WTC11 (cell line): Measurements from ENCODE around the gene VEPH1. TPM values are rescaled to one million over a fixed set of nuclear protein-coding genes. Genes with fewer than 3 reads are reported as not detected.

ENCODE experiments used
- ATAC-seq: fragments of 200-7000 bp; cut with Tn5 transposase; 2 replicates; pipeline ENCODE4 v1.10.0; 2021; ENCODE audit warnings: mild to moderate bottlenecking, moderate library complexity
- CTCF ChIA-PET: fragments of 300-600 bp; sonication (Branson Sonifier 250); formaldehyde crosslinking; loops from one replicate; lab custom pipeline; 2021; ENCODE audit warnings: antibody characterized with exemption; lab: Charles Lee
- POLR2A ChIA-PET: fragments of 350-600 bp; sonication (Branson Sonifier 250); formaldehyde crosslinking; loops from one replicate; lab custom pipeline; 2021; ENCODE audit warnings: antibody characterized with exemption; lab: Charles Lee
- DNase-seq: peaks from one replicate; pipeline ENCODE4 v3.0.0; 2021; ENCODE audit warnings: low spot score
- H3K27ac Mint-ChIP-seq: 2 replicates; pipeline ENCODE4 v1.8.0; 2021; ENCODE audit warnings: mixed read lengths
- H3K27me3 Mint-ChIP-seq: 2 replicates; pipeline ENCODE4 v1.8.0; 2021; ENCODE audit warnings: low read depth, mild to moderate bottlenecking, moderate library complexity, mixed read lengths
- H3K36me3 Mint-ChIP-seq: 2 replicates; pipeline ENCODE4 v1.8.0; 2021; ENCODE audit warnings: mixed read lengths
- H3K4me1 Mint-ChIP-seq: 2 replicates; pipeline ENCODE4 v1.8.0; 2022; ENCODE audit warnings: mixed read lengths
- H3K4me3 Mint-ChIP-seq: 2 replicates; pipeline ENCODE4 v1.8.0; 2021; ENCODE audit warnings: mild to moderate bottlenecking, moderate library complexity, mixed read lengths
- H3K9me3 Mint-ChIP-seq: 2 replicates; pipeline ENCODE4 v1.8.0; 2021; ENCODE audit warnings: mixed read lengths
- JUN ChIP-seq: sonication (generic); formaldehyde crosslinking; IDR thresholded peaks from 2 replicates; pipeline ENCODE4 v1.8.0; 2023; ENCODE audit warnings: mild to moderate bottlenecking, missing genetic modification reagents
- NR1H2 ChIP-seq: sonication (generic); formaldehyde crosslinking; IDR thresholded peaks from 2 replicates; pipeline ENCODE4 v1.9.0; 2021; ENCODE audit warnings: mild to moderate bottlenecking, moderate library complexity, missing genetic modification reagents
- RORB ChIP-seq: fragments of 250-450 bp; sonication (Bioruptor Pico); IDR thresholded peaks from 2 replicates; pipeline ENCODE4 v1.9.0; 2021; ENCODE audit warnings: mild to moderate bottlenecking
- TEAD4 ChIP-seq: sonication (generic); formaldehyde crosslinking; IDR thresholded peaks from 2 replicates; pipeline ENCODE4 v1.8.0; 2022; ENCODE audit warnings: mild to moderate bottlenecking, missing genetic modification reagents
- ZNF121 ChIP-seq: sonication (generic); formaldehyde crosslinking; IDR thresholded peaks from 2 replicates; pipeline ENCODE4 v1.8.0; 2023; ENCODE audit warnings: missing genetic modification reagents
- ZNF232 ChIP-seq: sonication (generic); formaldehyde crosslinking; IDR thresholded peaks from 2 replicates; pipeline ENCODE4 v1.8.0; 2022; ENCODE audit warnings: mild to moderate bottlenecking, missing genetic modification reagents
- total RNA-seq: library from RNA; stranded (reverse); gene quantifications from 3 replicates; pipeline ENCODE4 v1.2.3, GENCODE V29; 2021
- TF ChIP-seq, protein P1 (sequence below): sonication (generic); formaldehyde crosslinking; IDR thresholded peaks from 2 replicates; pipeline ENCODE4 v1.8.1; 2023; ENCODE audit warnings: mild to moderate bottlenecking, moderate library complexity, missing genetic modification reagents
- TF ChIP-seq, protein P2 (sequence below): sonication (generic); formaldehyde crosslinking; IDR thresholded peaks from 2 replicates; pipeline ENCODE4 v1.8.0; 2022; ENCODE audit warnings: missing genetic modification reagents
- TF ChIP-seq, protein P3 (sequence below): sonication (generic); formaldehyde crosslinking; IDR thresholded peaks from 2 replicates; pipeline ENCODE4 v1.8.1; 2022; ENCODE audit warnings: mild to moderate bottlenecking, missing genetic modification reagents, moderate library complexity, borderline replicate concordance
- TF ChIP-seq, protein P4 (sequence below): sonication (generic); formaldehyde crosslinking; IDR thresholded peaks from 2 replicates; pipeline ENCODE4 v1.8.0; 2022; ENCODE audit warnings: mild to moderate bottlenecking, missing genetic modification reagents
- TF ChIP-seq, protein P5 (sequence below): fragments of 250-450 bp; sonication (Bioruptor Pico); IDR thresholded peaks from 2 replicates; pipeline ENCODE4 v1.9.0; 2021; ENCODE audit warnings: mild to moderate bottlenecking, borderline replicate concordance
- TF ChIP-seq, protein P6 (sequence below): fragments of 250-450 bp; sonication (Bioruptor Pico); IDR thresholded peaks from 2 replicates; pipeline ENCODE4 v1.9.0; 2021; ENCODE audit warnings: mild to moderate bottlenecking
- TF ChIP-seq, protein P7 (sequence below): sonication (generic); formaldehyde crosslinking; IDR thresholded peaks from 2 replicates; pipeline ENCODE4 v1.8.0; 2022; ENCODE audit warnings: mild to moderate bottlenecking, missing genetic modification reagents
- TF ChIP-seq, protein P8 (sequence below): fragments of 250-450 bp; sonication (Bioruptor Pico); conservative IDR thresholded peaks from 2 replicates; pipeline ENCODE4 v1.9.0; 2021; ENCODE audit warnings: mild to moderate bottlenecking
- TF ChIP-seq, protein P9 (sequence below): sonication (generic); formaldehyde crosslinking; IDR thresholded peaks from 2 replicates; pipeline ENCODE4 v1.8.1; 2022; ENCODE audit warnings: low read depth, mild to moderate bottlenecking, moderate library complexity, missing genetic modification reagents, borderline replicate concordance

VEPH1 gene
- total RNA-seq, 1 experiment from 2014 or later, result 10.8 TPM

DNA sequence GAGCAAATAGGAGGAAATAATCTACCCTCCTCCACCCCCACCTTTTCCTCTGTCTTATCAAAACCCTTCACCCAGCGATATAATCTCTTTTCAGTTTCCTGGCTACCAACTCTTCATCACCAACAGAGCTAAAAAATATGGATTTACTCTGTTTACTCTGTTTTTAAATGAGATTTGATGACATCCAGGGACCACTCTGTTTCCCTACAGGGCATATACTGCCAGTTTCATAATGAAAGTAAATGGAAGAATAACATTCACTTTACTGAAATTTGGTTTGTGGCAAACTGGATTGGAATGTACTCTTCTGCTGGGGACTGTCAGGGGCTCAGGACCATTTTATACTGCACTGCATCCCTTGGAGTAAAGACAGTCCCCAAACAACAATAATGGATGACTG, 146.7 kb downstream of the VEPH1 start (continued):
- TF ChIP-seq, protein P1, sequence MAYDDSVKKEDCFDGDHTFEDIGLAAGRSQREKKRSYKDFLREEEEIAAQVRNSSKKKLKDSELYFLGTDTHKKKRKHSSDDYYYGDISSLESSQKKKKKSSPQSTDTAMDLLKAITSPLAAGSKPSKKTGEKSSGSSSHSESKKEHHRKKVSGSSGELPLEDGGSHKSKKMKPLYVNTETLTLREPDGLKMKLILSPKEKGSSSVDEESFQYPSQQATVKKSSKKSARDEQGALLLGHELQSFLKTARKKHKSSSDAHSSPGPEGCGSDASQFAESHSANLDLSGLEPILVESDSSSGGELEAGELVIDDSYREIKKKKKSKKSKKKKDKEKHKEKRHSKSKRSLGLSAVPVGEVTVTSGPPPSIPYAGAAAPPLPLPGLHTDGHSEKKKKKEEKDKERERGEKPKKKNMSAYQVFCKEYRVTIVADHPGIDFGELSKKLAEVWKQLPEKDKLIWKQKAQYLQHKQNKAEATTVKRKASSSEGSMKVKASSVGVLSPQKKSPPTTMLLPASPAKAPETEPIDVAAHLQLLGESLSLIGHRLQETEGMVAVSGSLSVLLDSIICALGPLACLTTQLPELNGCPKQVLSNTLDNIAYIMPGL (CRISPR knock-in tag), result no peak
- TF ChIP-seq, protein P2, sequence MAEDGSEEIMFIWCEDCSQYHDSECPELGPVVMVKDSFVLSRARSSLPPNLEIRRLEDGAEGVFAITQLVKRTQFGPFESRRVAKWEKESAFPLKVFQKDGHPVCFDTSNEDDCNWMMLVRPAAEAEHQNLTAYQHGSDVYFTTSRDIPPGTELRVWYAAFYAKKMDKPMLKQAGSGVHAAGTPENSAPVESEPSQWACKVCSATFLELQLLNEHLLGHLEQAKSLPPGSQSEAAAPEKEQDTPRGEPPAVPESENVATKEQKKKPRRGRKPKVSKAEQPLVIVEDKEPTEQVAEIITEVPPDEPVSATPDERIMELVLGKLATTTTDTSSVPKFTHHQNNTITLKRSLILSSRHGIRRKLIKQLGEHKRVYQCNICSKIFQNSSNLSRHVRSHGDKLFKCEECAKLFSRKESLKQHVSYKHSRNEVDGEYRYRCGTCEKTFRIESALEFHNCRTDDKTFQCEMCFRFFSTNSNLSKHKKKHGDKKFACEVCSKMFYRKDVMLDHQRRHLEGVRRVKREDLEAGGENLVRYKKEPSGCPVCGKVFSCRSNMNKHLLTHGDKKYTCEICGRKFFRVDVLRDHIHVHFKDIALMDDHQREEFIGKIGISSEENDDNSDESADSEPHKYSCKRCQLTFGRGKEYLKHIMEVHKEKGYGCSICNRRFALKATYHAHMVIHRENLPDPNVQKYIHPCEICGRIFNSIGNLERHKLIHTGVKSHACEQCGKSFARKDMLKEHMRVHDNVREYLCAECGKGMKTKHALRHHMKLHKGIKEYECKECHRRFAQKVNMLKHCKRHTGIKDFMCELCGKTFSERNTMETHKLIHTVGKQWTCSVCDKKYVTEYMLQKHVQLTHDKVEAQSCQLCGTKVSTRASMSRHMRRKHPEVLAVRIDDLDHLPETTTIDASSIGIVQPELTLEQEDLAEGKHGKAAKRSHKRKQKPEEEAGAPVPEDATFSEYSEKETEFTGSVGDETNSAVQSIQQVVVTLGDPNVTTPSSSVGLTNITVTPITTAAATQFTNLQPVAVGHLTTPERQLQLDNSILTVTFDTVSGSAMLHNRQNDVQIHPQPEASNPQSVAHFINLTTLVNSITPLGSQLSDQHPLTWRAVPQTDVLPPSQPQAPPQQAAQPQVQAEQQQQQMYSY (CRISPR knock-in tag), result no peak
- TF ChIP-seq, protein P3, sequence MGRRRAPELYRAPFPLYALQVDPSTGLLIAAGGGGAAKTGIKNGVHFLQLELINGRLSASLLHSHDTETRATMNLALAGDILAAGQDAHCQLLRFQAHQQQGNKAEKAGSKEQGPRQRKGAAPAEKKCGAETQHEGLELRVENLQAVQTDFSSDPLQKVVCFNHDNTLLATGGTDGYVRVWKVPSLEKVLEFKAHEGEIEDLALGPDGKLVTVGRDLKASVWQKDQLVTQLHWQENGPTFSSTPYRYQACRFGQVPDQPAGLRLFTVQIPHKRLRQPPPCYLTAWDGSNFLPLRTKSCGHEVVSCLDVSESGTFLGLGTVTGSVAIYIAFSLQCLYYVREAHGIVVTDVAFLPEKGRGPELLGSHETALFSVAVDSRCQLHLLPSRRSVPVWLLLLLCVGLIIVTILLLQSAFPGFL, result no peak
- no peak for TF ChIP-seq ZNF232
- TF ChIP-seq, protein P4, sequence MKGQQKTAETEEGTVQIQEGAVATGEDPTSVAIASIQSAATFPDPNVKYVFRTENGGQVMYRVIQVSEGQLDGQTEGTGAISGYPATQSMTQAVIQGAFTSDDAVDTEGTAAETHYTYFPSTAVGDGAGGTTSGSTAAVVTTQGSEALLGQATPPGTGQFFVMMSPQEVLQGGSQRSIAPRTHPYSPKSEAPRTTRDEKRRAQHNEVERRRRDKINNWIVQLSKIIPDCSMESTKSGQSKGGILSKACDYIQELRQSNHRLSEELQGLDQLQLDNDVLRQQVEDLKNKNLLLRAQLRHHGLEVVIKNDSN (CRISPR knock-in tag), result no peak
- TF ChIP-seq, protein P5, sequence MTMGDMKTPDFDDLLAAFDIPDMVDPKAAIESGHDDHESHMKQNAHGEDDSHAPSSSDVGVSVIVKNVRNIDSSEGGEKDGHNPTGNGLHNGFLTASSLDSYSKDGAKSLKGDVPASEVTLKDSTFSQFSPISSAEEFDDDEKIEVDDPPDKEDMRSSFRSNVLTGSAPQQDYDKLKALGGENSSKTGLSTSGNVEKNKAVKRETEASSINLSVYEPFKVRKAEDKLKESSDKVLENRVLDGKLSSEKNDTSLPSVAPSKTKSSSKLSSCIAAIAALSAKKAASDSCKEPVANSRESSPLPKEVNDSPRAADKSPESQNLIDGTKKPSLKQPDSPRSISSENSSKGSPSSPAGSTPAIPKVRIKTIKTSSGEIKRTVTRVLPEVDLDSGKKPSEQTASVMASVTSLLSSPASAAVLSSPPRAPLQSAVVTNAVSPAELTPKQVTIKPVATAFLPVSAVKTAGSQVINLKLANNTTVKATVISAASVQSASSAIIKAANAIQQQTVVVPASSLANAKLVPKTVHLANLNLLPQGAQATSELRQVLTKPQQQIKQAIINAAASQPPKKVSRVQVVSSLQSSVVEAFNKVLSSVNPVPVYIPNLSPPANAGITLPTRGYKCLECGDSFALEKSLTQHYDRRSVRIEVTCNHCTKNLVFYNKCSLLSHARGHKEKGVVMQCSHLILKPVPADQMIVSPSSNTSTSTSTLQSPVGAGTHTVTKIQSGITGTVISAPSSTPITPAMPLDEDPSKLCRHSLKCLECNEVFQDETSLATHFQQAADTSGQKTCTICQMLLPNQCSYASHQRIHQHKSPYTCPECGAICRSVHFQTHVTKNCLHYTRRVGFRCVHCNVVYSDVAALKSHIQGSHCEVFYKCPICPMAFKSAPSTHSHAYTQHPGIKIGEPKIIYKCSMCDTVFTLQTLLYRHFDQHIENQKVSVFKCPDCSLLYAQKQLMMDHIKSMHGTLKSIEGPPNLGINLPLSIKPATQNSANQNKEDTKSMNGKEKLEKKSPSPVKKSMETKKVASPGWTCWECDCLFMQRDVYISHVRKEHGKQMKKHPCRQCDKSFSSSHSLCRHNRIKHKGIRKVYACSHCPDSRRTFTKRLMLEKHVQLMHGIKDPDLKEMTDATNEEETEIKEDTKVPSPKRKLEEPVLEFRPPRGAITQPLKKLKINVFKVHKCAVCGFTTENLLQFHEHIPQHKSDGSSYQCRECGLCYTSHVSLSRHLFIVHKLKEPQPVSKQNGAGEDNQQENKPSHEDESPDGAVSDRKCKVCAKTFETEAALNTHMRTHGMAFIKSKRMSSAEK, result no peak
- TF ChIP-seq, protein P6, sequence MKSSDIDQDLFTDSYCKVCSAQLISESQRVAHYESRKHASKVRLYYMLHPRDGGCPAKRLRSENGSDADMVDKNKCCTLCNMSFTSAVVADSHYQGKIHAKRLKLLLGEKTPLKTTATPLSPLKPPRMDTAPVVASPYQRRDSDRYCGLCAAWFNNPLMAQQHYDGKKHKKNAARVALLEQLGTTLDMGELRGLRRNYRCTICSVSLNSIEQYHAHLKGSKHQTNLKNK (CRISPR knock-in tag), result no peak
- TF ChIP-seq TEAD4 (CRISPR knock-in tag), result no peak
- no peak for TF ChIP-seq RORB (CRISPR knock-in tag)
- TF ChIP-seq NR1H2 (CRISPR knock-in tag), result no peak
- TF ChIP-seq, protein P7, sequence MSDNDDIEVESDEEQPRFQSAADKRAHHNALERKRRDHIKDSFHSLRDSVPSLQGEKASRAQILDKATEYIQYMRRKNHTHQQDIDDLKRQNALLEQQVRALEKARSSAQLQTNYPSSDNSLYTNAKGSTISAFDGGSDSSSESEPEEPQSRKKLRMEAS (CRISPR knock-in tag), result no peak

DNA sequence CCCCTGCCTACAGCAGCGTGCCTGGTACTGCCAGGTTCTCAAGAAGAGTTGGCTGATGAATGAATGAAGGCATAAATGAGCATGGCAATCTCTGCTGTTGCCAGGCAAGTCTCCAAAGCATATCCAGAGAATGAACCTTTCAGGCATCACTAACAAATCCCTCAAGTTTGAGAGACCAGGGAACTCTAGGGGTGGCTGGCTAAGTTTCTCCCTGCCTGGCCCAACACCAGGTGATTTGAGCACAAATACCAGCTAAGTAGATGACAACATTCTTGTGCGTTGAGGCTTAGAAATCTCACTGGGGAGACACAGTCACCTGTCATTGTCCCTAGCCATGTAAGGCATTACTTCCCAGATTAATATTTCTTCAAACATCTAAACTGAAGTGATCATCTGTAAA, 147.9 kb downstream of the VEPH1 start:
- ChIA-PET POLR2A (no interaction called here), CTCF (interaction anchor here (2.6 kb wide), 1 partner anchor 153 kb away, joined by 12 read pairs; no protein-coding TSS in a partner anchor)
- TF ChIP-seq, protein P8, sequence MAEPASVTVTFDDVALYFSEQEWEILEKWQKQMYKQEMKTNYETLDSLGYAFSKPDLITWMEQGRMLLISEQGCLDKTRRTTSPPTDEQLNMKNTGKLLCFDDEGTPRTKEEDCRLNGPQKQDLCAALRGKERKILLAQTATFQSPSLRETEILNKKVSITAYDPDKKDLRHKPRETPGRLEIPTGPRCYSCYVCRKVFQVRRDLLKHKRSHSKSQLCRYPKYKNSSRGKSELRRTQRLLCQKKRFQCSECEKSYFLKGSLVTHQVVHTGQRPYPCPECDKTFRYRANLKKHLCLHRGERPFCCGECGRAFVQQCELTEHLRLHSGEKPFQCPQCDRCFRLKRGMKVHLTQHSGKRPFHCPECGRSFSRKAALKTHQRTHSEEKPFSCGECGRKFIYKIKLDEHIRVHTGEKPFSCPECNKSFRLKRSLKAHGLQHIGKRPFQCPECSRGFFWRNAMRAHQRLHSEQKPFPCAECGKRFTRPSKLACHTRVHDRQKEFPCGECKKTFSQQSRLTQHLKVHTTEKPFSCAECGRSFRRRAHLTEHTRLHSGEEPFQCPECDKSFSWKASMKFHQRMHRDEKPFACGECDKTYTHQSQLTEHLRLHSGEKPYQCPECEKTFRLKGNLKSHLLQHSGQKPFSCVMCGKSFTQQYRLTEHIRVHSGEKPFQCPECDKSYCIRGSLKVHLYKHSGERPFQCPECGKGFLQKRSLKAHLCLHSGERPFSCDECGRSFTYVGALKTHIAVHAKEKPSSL, result no peak
- TF ChIP-seq JUN (CRISPR knock-in tag) (no peak), ZNF121 (no peak), TEAD4 (CRISPR knock-in tag) (no peak)
- TF ChIP-seq, protein P9, sequence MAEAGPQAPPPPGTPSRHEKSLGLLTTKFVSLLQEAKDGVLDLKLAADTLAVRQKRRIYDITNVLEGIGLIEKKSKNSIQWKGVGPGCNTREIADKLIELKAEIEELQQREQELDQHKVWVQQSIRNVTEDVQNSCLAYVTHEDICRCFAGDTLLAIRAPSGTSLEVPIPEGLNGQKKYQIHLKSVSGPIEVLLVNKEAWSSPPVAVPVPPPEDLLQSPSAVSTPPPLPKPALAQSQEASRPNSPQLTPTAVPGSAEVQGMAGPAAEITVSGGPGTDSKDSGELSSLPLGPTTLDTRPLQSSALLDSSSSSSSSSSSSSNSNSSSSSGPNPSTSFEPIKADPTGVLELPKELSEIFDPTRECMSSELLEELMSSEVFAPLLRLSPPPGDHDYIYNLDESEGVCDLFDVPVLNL (CRISPR knock-in tag), result no peak
- TF ChIP-seq, protein P1 (CRISPR knock-in tag), result no peak
- TF ChIP-seq, protein P7 (CRISPR knock-in tag), result no peak

More for the DNA sequence above, 147.9 kb downstream of the VEPH1 start:
- ATAC-seq (no peak), DNase-seq (no peak)
- H3K4me3 Mint-ChIP-seq, result no peak overlapping the region
- no peaks in the 10 kb centered on the region for H3K27me3 Mint-ChIP-seq
- H3K27ac Mint-ChIP-seq, result no peak overlapping the region
- no peaks in the 10 kb centered on the region for H3K36me3 Mint-ChIP-seq
- H3K9me3 Mint-ChIP-seq, result no peaks in the 10 kb centered on the region
- H3K4me1 Mint-ChIP-seq, result peaks cover 5% of the 10 kb centered on the region
